Subcutaneous adipose tissue (tissue), 4 donors: Measurements from ENCODE around the gene PCNX3. TPM values are rescaled to one million over a fixed set of nuclear protein-coding genes. Genes with fewer than 3 reads are reported as not detected.

Source experiments
- total RNA-seq, 4 donors: library from RNA; depleted of rRNA; stranded (reverse); fragments of >200 nt; gene quantifications; one replicate each; pipeline ENCODE4 v1.1.0, GENCODE V29; 2016
- TF ChIP-seq, protein P1 (sequence below): fragments of 450-650 bp; IDR thresholded peaks from one replicate; pipeline ENCODE4 v1.5.1; 2016; ENCODE audit warnings: low read depth, mild to moderate bottlenecking, control low read depth, antibody characterized with exemption, moderate library complexity

Gene PCNX3
- total RNA-seq, 4 donors from 2014 or later: 10.3 to 25.2 (median 11.2) TPM

DNA sequence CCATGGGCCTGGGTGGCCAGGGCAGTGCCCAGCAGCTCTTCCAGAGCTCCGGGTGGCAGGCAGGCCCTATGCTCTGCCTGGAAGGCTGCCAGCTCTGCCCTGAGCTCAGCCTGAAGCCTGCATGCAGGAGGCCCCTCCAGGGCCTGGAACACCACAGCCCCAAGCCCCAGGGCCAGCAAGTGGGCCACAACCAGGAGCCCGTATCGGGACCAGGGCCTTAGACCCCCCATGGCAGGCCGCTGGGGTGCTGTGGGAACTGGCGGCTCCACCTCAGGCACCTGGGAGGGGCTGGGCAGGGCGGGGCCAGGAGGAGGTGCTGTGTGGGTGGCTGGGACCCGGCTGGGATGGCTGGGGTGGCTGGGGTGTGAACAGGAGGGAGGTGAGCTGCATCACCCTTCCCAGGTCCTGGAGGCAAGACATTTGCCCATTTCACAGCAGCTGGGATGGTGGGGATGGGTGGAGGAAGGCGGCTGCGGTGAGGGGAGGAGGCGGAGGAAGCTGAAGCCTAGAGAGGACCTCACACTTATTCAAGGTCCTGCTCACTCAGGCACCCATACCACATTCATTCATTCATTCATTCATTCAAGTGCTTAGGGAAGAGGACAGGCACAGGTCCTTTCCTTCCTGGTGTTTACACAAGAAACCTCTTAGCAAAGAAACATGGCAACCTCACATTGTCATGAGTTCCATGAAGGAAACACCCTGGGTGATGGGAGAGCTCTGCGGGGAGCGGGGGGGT is 19.9 kb upstream of the PCNX3 start, which contains the start of gene KCNK7:
KCNK7 (minus strand) TSS at position 258 of the 739 bp plus-strand sequence; CDS start at position 230, 28 bp downstream.
- TF ChIP-seq, protein P1, sequence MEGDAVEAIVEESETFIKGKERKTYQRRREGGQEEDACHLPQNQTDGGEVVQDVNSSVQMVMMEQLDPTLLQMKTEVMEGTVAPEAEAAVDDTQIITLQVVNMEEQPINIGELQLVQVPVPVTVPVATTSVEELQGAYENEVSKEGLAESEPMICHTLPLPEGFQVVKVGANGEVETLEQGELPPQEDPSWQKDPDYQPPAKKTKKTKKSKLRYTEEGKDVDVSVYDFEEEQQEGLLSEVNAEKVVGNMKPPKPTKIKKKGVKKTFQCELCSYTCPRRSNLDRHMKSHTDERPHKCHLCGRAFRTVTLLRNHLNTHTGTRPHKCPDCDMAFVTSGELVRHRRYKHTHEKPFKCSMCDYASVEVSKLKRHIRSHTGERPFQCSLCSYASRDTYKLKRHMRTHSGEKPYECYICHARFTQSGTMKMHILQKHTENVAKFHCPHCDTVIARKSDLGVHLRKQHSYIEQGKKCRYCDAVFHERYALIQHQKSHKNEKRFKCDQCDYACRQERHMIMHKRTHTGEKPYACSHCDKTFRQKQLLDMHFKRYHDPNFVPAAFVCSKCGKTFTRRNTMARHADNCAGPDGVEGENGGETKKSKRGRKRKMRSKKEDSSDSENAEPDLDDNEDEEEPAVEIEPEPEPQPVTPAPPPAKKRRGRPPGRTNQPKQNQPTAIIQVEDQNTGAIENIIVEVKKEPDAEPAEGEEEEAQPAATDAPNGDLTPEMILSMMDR: no peak

DNA sequence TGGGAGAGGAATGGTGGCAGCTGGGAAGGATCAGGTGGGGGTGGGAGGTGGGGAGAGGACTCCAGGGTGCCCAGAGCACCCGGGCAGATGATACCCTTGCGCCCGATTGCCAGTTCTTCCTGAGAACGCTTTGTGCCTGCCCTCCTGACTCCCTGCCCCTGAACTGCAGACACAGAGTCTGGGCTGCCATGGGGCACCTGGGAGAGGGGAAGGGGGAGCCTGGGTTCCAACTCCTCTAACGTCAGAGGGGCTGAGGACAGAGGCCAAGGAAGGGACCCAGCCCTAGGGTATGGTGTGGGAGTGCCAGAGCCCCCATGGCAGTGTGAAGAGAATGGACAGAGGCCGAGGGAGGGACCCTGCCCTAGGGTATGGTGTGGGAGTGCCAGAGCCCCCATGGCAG is 19.1 kb upstream of the PCNX3 start:
- TF ChIP-seq, protein P1: no peak

DNA sequence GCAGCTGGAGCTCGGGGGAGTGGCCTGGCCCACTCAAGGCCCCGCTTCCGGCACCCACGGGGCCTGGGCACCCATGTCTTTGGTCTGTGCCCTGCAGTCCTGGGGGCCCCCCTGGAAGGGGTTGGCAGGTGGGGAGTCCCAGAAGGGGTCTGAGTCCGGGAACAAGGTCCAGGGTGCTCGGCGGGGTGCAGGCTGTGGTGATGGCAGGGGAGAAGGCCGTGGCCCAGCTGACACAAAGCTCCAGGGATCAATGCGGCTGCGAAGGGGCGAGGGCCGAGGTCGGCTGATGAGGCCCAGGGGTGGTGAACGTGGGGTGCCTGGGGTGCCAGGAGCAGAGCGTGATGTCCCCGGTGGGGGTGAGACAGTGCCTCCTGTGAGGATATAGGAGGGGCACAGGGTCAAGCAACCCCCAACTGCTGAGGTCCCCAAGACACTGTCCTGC is 17.3 kb upstream of the PCNX3 start:
- TF ChIP-seq, protein P1: no peak

DNA sequence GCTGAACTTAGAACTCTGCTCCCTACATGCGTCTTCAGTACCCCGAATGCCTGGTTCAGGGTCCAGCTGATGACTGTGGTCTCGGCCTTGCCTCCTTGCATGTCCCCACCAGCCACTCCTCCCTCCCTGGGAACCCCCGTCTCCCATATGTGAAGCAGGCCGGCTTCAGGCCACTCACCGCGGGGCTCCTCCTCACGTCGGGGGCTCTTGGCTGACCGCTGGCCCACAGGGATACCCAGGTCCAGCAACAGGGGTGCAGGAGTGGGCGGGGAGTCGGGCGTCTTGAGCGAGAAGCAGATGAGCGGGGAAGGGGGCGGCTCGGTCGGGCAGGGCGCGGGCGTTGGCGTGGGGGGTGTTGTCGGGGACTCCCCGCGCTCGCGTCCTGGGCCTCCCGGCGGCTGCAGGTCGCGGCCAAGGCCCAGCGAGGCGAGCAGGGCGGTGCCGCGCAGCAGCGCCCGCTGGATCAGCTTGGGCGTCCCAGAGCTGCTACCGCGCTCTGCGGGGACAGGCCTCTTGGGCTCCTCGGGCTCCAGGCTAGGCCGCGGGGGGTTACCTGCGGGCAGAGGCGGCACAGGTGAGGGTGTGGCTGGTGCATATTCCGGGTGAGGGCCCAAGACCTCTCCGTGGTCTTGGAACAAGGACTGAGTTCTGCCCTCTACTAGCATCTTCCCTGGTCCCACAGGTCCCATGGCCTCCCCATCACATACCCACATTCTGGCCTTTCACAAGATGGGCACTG is 16.2 kb upstream of the PCNX3 start:
- TF ChIP-seq, protein P1: no peak

DNA sequence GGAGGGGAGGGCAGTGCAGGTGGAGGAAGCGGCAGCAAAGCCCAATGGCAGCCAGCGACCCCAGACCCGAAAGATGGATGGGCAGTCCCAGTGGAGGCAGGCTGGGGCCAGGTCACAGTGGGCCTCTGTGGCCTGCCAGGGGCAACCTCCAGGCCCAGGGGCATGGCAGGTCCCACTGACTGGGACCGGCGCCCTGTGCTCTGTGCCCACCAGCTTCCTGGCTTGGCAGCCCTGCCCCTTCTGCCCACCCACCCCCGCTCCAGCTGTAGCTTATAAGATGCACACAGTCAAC is 15.7 kb upstream of the PCNX3 start:
- TF ChIP-seq, protein P1: no peak

DNA sequence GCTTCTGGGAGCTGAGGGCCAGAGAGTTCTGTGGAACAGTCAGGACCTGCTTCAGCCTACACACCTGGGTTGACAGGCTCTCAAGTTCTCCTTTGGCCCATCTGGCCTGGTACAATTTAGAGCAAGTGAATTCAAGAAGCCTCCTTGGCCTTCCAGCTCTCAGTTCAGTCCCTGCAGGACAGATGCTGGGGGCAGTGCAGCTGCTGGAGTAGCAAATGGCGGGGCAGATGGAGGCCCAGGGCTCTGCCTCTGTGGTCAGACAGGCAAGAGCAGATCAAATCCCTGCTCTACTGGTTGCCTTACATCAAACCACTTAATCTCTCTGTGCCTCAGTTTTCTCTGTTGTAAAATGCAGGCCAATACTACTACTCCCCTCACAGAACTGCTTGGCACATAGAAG is 11.3 kb upstream of the PCNX3 start:
- TF ChIP-seq, protein P1: no peak

DNA sequence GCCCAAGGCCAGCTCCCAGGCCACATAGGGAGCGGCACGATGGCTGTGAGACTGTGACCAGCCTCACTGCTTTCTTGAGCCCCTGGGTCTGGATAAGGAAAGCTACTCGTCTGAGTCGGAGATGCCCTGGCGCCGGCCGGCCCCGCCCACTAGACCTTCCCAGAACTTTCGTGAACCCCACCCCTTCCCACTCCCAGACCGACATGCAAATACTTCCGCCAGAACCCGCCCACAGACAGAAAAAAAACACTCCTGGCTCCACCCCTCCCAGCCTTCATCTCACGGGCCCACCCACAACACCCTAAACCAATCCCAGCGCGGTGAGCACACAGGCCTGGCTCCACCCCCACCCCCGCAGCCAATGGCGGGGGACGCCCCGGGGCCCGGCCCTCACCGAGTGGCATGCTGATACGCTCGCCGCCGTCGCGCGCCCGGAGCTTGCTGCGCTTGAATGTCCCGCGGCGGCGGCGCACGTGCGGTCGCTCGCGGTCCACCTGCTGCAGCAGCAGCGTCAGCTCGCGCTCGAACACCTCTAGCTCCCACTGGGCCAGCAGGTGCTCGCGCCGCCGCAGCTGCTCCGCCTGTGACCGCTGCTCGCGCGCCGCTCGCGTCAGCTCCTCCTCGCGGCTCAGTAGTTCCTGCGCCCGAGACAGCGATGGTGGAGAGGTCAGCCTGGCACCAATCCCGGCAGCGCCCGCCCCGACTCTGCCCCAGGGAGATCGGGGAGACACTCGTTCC is 8.5 kb upstream of the PCNX3 start:
- TF ChIP-seq, protein P1: no peak
